HT-29 (cell line): ENCODE measurements around the gene PTPRS. TPM values are rescaled to one million over a fixed set of nuclear protein-coding genes. Genes with fewer than 3 reads are reported as not detected.
"Not testable (repeated sequence)": the region's sequence is repeated elsewhere in the genome, so short reads cannot be mapped to it uniquely, and the experiment has no call there.

Source experiments
- DNase-seq: peaks from one replicate; pipeline ENCODE4 v3.0.0-alpha.2; 2015; ENCODE audit warnings: low spot score
- total RNA-seq: library from RNA; depleted of rRNA; stranded (reverse); fragments of >200 nt; shearing (Covaris generic); gene quantifications from 2 replicates; pipeline ENCODE4 v1.2.3, GENCODE V29; 2014; rRNA removed

Gene PTPRS
- 0.03 and 0.08 TPM in 2 replicates for total RNA-seq

DNA sequence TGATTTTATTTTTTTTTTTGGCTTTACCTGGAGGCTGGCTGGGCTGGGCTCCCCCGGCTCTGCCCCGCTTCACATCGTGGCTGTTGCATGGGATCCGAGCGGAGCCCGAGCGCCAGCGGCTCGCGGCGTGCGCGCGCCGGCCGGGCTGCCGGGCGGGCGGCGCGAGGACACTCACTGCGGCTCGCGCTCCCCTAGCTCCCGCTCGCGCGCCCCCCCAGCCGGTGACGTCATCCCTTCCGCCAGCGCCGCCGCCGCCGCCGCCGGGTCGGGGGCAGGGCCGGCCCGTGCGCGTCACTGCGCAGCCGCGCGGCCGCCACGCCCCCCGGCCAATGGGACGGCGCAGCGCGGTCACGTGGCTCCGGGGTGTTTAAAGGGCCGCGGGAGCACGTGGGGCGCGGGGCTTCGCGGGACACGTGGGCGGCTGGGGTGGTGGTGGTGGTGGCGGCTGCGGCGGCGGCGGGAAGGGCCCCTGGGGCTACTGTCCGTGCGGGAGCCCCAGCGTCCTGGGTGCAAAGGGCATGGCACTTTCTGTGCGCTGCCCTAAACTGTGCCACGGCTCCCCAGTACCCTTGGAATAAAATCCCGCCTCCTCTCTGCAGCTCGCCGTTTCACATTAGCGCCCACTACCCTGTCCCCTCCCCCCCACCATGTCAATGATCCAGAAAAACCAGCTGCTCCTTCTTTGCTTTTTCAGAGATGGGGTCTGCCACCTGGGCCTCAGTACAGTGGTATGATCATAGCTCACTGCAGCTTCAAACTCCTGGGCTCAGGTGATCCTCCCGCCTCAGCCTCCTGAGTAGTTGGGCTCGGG lies at the start of gene PTPRS:
TSS of gene PTPRS (minus strand) at position 176 of the 811 bp plus-strand sequence. CDS start 54,672 bp downstream, outside the sequence.
- no peak for DNase-seq

- no peak for DNase-seq
Observed at GRCh38 chr19:5389353-5389752, 48.7 kb upstream of the PTPRS start.

DNA sequence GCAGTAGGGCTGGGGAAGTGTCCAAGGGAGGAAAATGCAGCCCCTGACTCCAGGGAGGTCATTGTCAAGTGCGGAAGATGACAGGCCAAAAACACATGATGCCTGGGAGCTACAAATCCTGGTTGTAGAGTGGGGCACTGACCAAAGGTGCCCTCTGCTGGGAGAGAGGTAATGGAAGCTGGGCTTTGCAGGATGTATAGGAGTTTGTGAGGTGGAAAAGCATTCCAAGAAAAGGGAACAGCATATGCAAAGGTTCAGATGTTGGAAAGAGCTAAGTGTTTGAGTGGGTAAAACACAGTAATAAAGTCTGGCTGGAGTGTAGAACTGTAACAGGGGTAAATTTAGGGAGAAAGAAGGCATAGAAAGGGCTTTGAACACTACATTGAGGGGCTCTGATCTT lies 46.9 kb upstream of the PTPRS start:
- DNase-seq: no peak

DNA sequence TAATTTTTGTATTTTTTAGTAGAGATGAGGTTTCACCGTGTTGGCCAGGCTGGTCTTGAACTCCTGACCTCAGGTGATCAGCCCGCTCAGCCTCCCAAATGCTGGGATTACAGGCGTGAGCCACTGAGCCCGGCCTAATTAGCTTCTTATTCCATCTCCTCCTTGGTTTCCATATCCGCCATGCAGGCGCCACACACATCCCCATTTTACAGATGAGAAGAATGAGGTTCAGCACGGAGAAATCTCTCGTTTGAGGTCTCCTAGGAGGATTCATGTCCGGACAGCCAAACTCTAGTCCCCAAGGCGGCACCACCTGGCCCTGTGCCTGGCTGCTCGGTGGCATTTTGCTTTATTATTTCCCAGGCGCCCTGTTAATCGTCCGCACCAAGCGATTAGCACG lies 46.2 kb upstream of the PTPRS start:
- no peak for DNase-seq

GRCh38 chr19:5381197-5381596 lies 40.6 kb upstream of the PTPRS start:
- not testable (repeated sequence) for DNase-seq

DNA sequence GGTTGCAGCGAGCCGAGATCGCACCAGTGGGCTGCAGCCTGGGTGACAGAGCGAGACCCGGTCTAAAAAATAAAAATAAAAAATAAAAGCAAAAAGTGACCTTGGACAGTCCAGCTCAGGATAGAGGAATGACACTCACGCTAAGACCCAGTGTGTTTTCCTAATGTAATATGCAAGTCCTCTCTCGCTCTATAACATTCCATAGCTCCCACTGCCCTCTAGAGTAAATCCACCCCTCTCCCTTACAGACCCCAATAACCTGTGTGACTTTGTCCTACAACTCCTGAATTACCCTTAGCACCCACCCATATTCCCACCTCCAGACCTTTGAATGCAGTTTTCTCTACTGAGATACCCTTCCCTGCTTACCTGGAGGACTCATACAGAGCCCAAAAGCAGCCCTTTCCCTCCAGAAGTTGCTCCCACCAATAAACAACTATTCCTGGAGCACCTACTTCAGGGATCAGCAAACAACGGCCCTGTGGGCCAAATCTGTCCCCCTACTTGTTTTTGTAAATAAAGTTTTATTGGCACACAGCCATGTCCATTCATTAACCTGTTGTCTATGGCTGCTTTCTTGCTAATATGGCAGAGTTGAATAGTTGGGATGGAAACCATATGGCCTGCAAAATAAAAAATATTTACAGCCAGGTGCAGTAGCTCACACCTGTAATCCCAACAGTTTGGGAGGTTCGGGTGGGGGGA lies 39.8 kb upstream of the PTPRS start:
- DNase-seq: no peak

DNA sequence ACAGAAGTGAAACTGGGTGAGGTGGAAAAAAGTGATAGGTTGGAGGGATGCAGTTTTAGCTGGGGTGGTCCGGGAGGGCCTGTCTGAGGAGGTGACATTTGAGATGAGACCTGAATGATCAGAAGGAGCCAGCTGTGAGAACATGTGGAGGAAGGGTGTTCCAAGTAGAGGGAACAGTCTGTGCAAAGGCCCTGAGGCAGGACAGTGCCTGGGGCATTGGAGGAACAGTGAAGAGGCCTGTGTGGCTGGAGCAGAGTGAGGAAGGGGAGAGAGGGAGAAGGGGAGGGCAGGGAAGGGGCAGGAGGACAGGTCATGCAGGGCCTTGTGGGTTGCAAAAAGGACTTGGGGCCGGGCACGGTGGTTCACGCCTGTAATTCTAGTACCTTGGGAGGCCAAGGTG lies 36.3 kb upstream of the PTPRS start:
- no peak for DNase-seq

DNA sequence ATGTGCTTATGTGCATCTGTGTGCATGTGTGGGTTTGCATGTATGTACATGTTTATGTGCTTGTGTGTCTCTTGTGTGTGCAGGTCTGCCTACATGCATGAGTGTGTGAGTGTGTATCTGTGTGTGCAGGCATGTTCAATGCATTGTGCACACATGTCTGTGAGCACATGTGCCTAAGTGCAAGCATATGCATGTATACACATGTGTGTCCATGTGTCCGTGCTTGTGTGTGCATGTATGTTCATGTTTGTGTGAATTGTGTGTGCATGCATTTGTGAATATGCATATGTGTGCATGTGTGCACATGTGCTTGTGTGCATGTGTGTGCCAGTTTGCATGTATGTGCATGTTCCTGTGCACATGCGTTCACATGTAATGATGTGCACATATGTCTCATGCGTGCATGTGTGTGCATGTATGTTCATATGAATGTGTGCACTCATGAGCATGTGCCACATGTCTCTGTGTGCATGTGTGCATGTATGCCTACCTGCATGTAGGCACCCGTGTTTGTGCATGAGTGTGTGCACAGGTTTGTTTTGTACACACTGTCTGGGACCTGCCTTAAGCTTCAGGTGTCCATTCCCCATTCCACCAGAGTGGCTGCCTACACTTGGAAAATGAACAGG lies 32.1 kb upstream of the PTPRS start:
- no peak for DNase-seq

DNA sequence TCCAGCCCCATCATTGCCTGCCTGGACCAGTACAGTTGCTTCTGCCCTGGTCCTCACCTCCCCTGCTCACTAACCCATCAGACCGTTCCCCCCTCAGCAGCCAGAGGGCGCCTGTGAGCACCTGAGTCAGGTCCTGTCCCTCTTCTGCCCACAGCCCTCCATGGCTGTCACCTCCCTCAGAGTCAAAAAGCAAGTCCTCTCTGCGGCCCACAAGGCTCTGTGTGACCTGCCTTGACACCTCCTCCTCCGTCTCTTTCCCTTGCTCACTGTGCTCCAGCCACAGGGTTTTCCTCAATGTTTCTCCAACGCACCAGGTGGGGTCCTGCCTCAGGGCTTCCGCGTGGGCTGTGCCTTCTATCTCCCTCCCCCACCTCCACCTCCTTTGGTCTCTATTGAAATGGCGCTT lies 29.4 kb upstream of the PTPRS start:
- peak; percentile 32 for DNase-seq

DNA sequence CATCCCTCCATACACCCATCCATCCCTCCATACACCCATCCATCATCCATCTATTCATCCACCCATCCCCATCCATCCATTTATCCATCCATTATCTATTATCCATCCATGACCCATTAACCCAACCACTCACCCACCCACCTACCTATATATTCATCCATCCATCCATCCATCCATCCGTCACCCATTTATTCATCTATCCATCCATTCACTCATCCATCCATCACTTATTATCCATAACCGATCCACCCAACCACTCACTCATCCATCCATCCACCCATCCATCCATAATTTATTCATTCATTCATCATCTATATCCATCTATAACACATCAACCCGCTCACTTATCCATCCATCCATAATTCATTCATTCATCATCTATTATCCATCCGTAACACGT lies 28.7 kb upstream of the PTPRS start:
- no peak for DNase-seq

DNA sequence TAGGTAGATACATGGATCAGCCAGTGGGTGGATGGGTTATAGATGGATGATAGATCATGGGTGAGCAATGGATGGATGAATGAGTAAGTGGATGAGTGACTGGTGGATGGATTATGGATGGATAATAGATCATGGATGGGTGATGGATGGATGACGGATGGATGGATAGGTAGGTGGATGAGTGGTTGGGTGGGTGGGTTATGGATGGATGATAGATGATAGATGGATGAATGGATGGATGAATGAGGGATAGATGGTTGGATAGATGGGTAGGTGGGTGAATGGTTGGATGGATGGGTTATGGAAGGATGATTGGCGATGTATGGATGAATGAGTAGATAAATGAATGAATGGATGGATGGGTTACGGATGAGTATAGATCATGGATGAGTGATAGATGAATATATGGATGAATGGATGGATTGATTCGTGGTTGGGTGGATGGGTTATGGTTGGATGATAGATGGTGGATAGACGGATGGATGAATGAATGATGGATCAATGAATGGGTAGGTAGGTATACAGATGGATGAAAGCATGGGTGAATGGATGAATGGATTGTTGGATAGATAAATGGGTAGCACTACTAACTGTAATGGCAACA lies 27.0 kb upstream of the PTPRS start:
- no peak for DNase-seq

DNA sequence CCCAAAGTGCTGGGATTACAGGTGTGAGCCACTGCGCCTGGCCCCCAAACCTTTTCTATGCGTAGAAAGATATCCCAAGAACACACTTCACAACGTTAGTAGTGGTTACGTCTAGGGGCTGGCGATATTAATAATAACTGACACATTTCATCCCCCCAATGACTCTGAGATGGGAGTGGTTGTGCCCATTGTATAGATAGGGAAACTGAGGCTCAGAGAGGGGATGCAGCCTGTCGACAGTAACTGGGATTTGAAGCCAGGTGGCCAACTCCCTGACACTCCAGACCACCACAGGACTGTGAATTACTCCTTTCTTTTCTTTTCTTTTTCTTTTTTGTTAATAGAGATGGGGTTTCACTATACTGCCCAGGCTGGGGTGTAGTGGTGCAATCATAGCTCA lies 25.3 kb upstream of the PTPRS start:
- no peak for DNase-seq

GRCh38 chr19:5364674-5365073 lies 24.1 kb upstream of the PTPRS start:
- no peak for DNase-seq

DNA sequence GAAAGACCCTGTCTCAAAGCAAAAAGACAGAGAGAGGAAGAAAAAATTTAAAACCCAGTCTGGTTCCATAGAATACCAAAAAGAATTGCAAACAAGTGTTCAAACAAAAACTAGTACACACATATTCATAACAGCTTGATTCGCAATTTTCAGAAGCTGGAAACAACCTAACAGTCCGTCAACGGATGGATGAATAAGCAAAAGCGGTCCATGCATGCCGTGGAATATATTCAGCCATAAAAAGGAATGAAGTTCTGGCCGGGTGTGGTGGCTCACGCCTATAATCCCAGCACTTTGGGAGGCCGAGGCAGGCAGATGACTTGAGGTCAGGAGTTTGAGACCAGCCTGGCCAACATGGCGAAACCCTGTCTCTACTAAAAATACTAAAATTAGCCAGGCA lies 21.2 kb upstream of the PTPRS start:
- DNase-seq: not testable (repeated sequence)

DNA sequence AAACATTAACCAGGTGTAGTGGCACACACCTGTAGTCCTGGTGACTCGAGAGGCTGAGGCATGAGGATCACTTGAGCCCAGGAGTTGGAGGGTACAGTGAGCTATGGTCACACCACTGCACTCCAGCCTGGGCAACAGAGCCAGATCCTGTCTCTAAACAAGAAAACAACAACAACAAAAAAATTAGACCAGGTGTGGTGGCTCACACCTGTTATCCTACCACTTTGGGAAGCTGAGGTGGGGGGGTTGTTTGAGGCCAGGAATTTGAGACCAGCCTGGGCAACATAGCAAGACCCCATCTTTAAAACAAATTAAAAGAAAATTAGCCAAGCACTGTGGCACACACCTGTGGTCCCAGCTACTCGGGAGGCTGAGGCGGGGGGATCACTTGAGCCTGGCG lies 20.8 kb upstream of the PTPRS start:
- no peak for DNase-seq

DNA sequence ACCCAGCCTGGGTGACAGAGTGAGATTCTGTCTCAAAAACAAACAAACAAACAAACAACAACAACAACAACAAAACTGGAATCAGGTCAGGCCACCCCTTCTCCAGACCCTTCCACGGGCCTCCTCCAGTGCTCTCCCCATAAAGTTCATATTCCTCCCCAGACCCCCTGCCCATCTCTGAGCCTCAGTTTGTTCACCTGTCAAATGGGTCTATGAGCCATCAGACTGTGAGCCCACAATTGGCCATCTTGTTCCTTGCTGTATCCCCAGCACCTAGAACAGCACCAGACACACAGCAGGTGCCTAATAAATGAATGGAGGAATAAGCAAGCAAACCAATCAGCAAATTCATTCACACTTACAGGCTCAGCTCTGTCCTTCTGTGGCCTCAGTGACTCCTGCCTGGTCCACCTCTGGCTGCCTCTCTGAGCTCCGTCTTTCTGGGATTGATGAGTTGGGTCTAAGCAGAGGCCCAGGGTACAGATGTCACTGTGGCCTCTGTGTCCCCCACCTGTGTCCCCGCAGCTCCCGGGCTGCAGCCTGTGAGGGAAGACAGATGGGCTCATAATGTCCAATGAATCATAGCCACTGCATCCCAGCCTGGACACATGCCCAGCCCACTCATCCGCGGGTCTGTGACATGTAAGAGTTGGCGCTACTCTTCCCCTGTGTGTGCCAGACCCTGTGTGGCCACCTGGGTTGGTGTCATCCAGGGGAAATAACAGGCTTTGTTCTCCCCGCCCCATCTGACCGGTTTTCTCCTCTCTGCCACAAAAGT lies 19.6 kb upstream of the PTPRS start:
- DNase-seq: no peak

DNA sequence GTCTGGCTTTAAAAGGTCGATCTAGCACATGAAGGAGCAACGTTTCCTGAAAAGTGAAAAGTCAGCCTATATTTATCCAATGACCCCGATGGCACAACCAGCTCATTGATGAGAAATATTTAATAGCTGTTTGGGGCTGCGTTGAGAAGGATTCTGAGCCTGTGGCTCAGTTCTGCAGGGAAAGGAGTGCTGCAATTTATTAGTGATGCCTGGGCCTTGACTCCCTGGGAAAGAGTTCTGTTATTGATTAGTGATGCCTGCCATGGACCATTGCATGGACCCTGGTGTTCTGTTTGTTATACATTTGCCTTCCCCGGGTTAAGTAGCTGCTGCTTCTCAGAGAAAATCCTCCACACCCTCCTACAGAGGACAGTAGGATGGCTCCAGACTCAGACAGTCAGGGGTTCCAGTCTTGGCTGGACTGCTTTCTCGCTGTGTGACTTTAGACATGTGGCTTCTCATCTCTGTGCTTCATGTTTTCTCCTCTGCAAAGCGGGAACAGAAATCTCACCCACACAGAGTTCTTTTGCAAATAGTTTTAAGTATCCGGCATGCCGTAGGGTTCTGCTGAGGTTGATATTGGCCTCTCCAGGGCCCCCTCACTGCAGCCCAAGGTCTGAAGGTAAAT lies 17.7 kb upstream of the PTPRS start:
- DNase-seq: no peak

DNA sequence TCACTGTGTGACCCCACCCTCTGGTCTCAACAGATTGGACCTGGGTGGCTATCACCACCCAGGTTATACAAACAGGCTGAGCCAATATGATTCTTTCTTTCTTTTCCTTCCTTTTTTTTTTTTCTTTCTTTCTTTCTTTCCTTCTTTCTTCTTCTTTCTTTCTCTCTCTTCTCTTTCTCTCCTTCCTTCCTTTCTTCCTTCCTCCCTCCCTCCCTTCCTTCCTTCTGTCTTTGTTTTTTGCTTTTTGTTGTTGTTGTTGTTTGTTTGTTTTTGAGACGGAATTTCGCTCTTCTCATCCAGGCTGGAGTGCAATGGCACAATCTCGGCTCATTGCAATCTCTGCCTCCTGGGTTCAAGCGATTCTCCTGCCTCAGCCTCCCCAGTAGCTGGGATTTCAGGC lies 17.0 kb upstream of the PTPRS start:
- no peak for DNase-seq

- no peak for DNase-seq
Observed at GRCh38 chr19:5356918-5357317, 16.3 kb upstream of the PTPRS start.

DNA sequence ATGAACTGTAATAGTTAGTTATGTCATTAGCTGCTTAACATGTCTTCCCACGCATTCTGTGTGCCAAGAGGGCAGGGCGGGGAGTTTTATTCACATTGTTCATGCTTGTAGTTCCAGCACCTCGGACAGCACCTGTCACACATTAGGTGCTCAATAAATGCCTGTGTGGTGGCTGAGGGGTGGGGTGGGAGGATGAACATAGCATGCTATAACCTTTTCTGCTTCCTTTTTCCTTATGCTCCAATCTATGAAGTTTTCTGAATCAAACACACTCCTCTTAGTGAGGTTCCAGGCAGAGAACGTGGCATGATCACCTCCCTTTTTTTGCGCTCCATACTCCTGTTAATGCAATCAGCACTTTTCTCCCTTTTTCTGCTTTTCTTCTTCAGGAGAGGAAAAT lies 15.8 kb upstream of the PTPRS start:
- no peak for DNase-seq

DNA sequence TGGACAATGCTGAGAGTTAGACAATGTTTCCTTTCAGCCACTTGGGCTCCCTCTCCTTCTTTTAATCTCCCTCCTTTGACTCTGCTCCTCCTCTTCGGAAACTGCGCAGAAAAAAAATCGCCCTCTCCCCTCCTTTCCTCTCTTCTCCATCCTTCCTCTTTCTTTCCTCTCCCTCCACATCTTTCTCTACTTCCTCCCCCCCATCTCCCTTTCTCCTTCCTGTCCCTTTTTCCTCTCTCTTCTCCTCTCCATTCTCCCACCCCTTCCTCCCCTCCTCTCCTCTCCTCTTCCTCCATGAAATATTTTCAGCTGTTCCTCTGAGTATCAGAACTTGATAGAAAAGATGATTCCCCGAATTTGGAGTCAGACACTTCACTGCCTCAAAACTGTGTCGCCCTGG lies 15.1 kb upstream of the PTPRS start:
- DNase-seq: no peak
